PC-9 (cell line): ENCODE data around the gene SMKR1.

Experiments
- EZH2 ChIP-seq: fragments of 200-600 bp; sonication (generic); IDR thresholded peaks from 2 replicates; pipeline ENCODE4 v1.8.0; 2017; ENCODE audit warnings: antibody characterized with exemption, low read depth
- TF ChIP-seq, protein P1 (sequence below): fragments of 200-600 bp; sonication (generic); conservative IDR thresholded peaks from 2 replicates; pipeline ENCODE4 v1.6.1; 2017; ENCODE audit warnings: mixed run types, antibody characterized with exemption, mild to moderate bottlenecking, moderate library complexity

DNA sequence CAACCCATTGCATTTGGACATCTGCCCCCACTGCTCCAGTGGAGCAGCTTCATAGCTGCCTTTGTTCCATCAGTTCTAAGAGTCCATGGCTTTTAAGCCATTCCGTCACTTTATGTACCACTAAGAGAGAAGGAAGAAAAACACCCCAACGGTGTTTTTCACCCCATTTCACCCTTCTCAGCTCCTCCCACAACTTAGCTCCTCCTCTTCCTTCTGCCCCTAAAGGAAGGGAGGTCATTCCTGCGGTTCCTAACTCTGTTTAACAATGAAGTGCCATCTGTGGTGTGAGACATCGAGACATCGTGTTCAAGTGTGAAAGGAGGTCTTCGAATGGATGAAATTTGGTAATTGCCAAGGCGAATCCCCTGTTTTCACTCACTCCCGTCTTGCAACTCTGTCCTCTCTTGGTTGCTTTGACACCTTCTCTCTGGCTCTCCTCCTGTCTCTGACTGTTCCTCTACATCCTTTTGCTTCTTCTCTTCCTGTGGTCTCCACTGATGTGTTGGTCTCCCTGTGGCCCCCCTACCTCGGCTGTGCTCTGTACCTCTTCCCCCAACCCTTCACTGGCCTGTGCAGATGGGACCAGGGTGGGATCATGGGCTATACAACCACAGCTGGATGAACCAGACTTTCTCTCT lies 23.0 kb downstream of the SMKR1 start:
- TF ChIP-seq, protein P1, sequence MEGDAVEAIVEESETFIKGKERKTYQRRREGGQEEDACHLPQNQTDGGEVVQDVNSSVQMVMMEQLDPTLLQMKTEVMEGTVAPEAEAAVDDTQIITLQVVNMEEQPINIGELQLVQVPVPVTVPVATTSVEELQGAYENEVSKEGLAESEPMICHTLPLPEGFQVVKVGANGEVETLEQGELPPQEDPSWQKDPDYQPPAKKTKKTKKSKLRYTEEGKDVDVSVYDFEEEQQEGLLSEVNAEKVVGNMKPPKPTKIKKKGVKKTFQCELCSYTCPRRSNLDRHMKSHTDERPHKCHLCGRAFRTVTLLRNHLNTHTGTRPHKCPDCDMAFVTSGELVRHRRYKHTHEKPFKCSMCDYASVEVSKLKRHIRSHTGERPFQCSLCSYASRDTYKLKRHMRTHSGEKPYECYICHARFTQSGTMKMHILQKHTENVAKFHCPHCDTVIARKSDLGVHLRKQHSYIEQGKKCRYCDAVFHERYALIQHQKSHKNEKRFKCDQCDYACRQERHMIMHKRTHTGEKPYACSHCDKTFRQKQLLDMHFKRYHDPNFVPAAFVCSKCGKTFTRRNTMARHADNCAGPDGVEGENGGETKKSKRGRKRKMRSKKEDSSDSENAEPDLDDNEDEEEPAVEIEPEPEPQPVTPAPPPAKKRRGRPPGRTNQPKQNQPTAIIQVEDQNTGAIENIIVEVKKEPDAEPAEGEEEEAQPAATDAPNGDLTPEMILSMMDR = no peak
- no peak for TF ChIP-seq EZH2
